HG03108 (cell line): ENCODE results near the gene NXPH4.

Source experiments
- ATAC-seq: cut with Tn5 transposase; IDR thresholded peaks from one replicate; pipeline ENCODE4 v1.9.1; 2021; ENCODE audit warnings: moderate library complexity; ENCODE audit not compliant: unreplicated experiment

The NXPH4 gene

DNA sequence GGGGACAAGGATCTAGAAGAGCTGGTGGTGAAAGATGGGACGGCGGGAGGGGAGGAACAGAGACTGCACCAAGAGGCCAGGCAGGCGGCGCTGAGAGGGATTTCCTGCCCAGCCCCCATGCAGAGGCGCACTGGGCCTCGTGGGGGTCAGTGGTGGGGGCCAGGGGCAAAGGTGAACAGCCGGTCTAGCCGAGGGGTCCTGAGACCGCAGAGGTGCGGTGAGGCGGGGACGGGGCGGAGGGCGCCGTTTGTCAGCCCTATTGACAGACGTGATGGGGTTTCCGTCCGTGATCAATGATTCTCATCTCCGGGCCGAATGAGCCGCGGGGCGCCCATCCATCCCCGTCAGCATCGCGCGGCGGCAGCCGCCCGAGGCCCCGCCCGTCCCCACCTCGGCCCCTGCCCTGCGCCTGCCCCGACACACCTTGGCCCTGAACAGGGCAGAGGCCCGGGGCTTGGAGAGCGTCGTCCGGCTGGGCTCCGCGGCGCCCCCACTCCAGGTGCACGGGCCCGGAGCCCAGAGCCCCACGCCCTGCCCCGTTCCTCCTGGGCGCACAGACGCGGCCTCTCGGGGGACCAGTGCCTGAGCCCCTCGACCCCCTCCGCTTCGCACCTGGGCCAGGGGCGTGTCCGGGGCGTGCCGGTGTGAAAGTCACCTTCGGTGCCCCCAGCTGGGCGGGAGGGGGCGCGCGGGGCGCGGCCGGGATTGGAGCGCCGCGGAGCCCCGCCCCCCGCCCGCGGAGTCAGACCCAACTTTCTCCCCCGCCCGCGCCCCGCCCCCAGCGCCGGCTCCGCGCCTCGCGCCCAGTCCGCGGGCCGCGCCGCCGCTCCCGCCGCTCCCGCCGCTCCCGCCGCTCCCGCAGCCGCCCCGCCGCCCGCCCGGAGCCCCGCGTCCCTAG, at the start of gene NXPH4:
Gene NXPH4 (plus strand): TSS at position 781 of the 898 bp plus-strand sequence. CDS start 176 bp downstream, outside the sequence.
- no peak for ATAC-seq

GRCh38 chr12:57166971-57167371, 49.6 kb upstream of the NXPH4 start:
- no peak for ATAC-seq

DNA sequence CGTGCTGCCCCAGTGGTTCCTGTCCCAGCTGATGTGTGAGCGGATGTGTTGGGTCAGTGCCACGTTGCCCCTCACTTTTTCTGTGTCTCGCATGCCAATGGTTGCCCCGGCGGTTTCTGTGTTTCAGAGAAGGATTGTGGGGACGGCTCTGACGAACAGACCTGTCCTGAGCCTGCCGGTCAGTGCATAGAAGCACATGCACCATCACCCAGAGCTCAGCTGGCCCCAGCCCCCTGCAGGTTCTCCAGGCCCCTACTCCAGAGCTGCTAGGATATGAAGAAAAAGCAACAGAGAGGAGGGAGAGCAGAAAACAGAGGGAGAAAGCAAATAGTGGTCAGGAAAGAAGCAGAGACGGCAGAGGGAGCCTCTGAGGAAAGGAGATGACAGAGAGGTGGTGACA, 48.5 kb upstream of the NXPH4 start:
- no peak for ATAC-seq

GRCh38 chr12:57169046-57169795, 47.4 kb upstream of the NXPH4 start:
- ATAC-seq, result no peak

DNA sequence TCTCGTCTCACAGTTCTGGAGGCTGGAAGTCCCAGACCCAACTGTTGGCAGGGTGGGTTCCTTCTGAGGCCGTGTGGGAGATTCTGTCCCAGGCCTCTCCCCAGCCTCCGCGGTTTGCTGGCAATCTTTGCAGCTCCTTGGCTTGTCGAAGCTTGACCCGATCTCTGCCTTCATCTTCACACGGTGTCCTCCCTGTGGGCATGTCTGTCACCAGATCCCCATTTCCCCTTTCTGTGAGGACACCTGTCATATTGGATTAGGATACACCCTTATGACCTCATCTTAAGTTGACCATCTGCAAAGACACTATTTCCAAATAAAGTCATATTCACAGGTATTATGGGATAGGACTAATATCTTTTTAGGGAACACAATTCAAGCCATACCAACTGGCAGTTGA, 46.6 kb upstream of the NXPH4 start:
- no peak for ATAC-seq

GRCh38 chr12:57170408-57170807, 46.2 kb upstream of the NXPH4 start:
- no peak for ATAC-seq

- ATAC-seq, result no peak
Observed at GRCh38 chr12:57170927-57171326, 45.7 kb upstream of the NXPH4 start.

GRCh38 chr12:57171668-57172067, 44.9 kb upstream of the NXPH4 start:
- no peak for ATAC-seq

DNA sequence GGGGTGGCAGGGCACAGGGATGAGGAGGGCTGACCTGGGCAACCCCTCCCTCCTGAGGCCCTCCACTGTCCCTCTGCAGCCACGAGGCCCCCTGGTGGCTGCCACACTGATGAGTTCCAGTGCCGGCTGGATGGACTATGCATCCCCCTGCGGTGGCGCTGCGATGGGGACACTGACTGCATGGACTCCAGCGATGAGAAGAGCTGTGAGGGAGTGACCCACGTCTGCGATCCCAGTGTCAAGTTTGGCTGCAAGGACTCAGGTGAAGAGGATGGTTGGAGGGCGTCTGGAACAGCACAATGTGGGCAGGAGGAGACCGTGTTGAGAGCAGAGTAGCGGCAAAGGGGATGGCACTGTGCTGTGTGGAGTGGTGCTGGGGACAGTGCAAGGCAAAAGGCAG, 43.5 kb upstream of the NXPH4 start:
- no peak for ATAC-seq

- no peak for ATAC-seq
Observed at GRCh38 chr12:57173683-57174082, 42.9 kb upstream of the NXPH4 start.

DNA sequence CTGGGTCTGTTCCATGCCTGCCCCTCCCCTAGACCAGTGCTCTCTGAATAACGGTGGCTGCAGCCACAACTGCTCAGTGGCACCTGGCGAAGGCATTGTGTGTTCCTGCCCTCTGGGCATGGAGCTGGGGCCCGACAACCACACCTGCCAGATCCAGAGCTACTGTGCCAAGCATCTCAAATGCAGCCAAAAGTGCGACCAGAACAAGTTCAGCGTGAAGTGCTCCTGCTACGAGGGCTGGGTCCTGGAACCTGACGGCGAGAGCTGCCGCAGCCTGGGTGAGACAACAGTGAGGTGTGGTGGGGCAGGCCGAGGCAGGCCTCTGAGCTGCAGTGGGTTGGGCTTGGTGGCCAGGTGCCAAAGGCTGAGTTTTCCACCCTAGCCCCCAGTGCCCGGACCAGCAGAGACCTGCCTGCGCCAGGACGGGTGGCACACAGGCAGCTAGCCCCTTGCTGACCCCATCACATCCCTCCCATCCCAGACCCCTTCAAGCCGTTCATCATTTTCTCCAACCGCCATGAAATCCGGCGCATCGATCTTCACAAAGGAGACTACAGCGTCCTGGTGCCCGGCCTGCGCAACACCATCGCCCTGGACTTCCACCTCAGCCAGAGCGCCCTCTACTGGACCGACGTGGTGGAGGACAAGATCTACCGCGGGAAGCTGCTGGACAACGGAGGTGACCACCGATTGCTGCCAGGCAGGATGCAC, 41.0 kb upstream of the NXPH4 start:
- ATAC-seq, result no peak

DNA sequence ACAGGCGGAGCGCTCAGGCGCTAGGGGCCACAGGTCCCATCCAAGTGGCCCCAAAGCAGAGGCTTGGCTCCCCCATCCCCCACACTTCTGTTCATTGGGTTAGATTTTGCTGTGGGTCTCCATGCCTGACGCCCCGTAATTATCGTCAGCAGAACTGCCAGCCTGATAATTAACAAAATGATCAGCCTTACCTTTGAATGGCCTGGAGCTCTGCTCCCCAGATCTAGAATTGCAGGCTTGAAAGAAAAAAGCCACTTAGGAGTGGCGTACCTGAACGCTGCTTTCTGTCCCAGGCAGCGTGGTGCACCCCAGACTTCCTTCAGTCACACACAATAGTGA, 40.5 kb upstream of the NXPH4 start:
- no peak for ATAC-seq

GRCh38 chr12:57176846-57177245, 39.7 kb upstream of the NXPH4 start:
- no peak for ATAC-seq

DNA sequence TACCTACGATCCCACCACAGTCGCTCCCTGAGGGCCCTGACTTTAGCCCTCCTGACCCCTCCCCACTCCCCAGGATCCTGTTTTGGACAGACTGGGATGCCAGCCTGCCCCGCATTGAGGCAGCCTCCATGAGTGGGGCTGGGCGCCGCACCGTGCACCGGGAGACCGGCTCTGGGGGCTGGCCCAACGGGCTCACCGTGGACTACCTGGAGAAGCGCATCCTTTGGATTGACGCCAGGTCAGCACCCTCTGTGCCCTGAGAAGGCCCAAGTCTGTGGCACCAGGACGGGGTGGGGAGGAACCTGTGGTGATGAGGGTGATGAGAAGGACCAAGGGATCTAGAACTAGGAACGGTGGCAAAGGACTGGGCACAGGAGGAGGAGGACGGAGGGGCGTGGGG, 39.2 kb upstream of the NXPH4 start:
- ATAC-seq, result no peak

GRCh38 chr12:57178213-57178612, 38.4 kb upstream of the NXPH4 start:
- ATAC-seq, result no peak

GRCh38 chr12:57179331-57180086, 37.1 kb upstream of the NXPH4 start:
- ATAC-seq, result no peak

GRCh38 chr12:57180321-57180989, 36.1 kb upstream of the NXPH4 start:
- no peak for ATAC-seq

GRCh38 chr12:57181072-57181471, 35.5 kb upstream of the NXPH4 start:
- no peak for ATAC-seq

- ATAC-seq, result no peak
Observed at GRCh38 chr12:57181561-57182155, 34.9 kb upstream of the NXPH4 start.
